GM21576 (cell line): ENCODE measurements around the gene AZIN2.
"Not testable (repeated sequence)": the region's sequence is repeated elsewhere in the genome, so short reads cannot be mapped to it uniquely, and the experiment has no call there.

Experiments
- ATAC-seq: cut with Tn5 transposase; IDR thresholded peaks from one replicate; pipeline ENCODE4 v1.9.1; 2021; ENCODE audit warnings: mild to moderate bottlenecking, moderate library complexity; ENCODE audit not compliant: unreplicated experiment

AZIN2 gene

GRCh38 chr1:33056426-33056825 lies 24.5 kb upstream of the AZIN2 start:
- no peak for ATAC-seq

GRCh38 chr1:33057095-33057494 lies 23.9 kb upstream of the AZIN2 start:
- no peak for ATAC-seq

DNA sequence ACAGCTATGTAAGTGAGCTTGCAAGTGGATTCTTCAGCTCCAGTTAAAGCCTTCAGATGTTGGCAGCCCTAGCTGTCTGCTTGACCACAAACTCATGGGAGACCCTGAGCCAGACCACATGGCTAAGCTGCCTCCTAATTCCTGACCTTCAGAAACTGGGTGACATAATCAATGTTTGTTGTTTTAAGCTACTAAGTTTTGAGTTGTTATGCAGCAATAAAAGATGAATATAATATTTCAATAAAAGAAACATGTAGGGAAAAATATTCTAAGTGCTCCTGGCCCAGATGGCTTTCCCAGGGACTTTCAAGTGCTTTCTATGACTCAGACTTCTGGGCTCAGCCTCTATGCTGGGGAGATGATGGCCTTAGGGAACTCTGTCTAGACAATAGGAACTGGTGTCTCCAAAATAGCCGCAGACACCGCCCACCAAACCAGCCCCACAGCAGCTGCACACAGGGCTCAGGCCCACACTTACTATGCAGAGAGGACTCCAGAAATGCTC lies 20.3 kb upstream of the AZIN2 start:
- ATAC-seq, result no peak

DNA sequence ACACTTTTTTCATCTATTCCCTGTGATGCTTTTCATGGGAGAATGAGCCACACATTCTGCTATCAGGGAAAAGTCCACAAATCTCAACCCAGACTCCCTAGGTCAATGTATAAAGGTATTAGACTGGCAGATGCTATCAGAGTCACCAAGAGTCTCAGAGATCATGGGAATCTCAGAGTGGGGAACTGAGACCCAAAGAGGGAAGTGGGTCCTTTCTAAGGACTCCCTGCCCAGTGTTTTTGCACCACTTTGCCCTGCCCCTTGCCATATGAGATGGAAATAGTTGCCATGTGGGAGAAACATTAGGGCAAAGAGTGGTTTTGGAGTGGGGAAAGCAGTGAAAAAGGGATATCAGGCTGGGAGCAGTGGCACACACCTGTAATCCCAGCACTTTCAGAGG lies 19.1 kb upstream of the AZIN2 start:
- ATAC-seq, result no peak

- ATAC-seq, result not testable (repeated sequence)
Measured at GRCh38 chr1:33064284-33064683, 16.7 kb upstream of the AZIN2 start.

DNA sequence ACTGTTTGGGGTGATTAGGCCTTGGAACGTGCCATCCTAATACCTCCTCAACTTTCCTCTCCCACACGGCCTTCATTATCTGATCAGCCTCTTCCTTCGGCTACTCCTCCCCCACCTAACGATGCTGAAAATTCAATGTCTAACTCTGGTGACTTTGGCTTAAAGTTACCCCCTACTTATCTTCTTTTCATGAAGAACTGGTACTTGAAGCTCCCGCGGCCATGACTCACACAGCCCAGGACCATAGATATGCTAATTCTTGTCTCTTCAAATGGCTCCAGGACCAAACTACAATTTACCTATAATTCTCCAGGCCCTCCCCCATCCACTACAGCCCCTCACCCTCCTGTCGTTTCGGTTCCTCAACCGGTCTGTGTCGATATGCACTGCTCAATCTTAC lies 15.7 kb upstream of the AZIN2 start:
- no peak for ATAC-seq

DNA sequence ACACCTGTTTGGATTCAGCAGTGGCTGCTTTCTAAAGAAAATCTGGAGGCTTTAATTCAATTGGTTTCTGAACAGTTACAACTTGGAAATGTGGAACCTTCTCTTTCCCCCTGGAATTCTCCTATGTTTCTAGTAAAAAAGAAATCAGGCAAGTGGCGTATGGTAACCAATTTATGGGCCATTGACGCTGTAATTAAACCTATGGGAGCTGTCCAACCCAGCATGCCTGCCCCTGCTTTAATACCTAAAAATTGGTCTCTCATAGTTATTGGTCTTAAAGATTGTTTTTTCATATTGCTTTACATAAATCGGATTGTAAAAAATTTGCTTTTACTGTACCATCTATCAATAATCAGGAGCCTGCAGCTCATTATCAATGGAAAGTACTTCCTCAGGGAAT lies 14.5 kb upstream of the AZIN2 start:
- ATAC-seq, result not testable (repeated sequence)

DNA sequence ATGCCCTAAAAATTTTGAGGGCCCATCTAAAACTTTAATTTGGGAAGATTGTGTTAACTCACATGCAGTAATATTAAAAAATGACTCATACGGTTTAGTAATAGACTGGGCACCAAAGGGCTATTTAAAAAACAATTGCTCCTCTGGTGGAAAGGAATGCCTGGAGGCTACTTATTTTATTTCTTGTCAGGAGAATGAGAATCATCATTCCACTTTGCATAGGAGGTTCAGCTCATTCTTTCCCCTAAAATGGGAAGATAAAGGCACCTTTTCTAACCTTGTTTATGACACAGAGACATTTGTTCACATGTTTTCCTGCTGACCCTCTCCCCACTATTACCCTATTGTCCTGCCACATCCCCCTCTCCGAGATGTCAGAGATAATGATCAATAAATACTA lies 12.8 kb upstream of the AZIN2 start:
- not testable (repeated sequence) for ATAC-seq

- ATAC-seq, result no peak
Measured at GRCh38 chr1:33070628-33071027, 10.3 kb upstream of the AZIN2 start.

DNA sequence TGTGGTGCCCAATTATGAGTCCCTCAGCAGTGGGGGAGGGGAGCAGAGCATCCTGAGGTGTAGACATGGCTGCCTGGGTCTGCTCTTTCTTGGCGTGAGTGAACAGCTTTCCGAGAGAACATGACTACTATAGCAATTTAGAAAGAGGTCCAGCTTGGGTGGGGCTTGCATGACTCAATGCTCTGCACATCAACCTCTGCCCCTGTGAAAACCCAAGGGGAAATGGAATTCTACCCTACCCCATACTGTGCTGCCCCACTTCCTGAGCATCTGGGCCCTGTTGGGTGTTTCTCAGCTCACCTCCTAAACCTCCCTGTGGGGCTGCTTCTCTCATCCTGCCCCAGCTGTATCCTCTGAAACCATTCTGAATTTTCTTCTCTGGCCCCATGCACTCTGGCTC lies 8.2 kb upstream of the AZIN2 start:
- no peak for ATAC-seq

- ATAC-seq, result no peak
Measured at GRCh38 chr1:33074193-33074945, 6.6 kb upstream of the AZIN2 start.

- ATAC-seq, result no peak
Measured at GRCh38 chr1:33078030-33078591, 2.8 kb upstream of the AZIN2 start.

GRCh38 chr1:33080373-33080772 lies 580 bp upstream of the AZIN2 start:
- no peak for ATAC-seq

GRCh38 chr1:33081554-33082305 lies 777 bp downstream of the AZIN2 start:
- no peak for ATAC-seq

- no peak for ATAC-seq
Measured at GRCh38 chr1:33082575-33083108, 1.7 kb downstream of the AZIN2 start.

- ATAC-seq, result no peak
Measured at GRCh38 chr1:33085332-33085731, 4.4 kb downstream of the AZIN2 start.

GRCh38 chr1:33086384-33086850 lies 5.5 kb downstream of the AZIN2 start:
- ATAC-seq, result no peak

GRCh38 chr1:33087677-33088076 lies 6.7 kb downstream of the AZIN2 start:
- no peak for ATAC-seq

GRCh38 chr1:33088119-33088906 lies 7.4 kb downstream of the AZIN2 start:
- ATAC-seq, result no peak

DNA sequence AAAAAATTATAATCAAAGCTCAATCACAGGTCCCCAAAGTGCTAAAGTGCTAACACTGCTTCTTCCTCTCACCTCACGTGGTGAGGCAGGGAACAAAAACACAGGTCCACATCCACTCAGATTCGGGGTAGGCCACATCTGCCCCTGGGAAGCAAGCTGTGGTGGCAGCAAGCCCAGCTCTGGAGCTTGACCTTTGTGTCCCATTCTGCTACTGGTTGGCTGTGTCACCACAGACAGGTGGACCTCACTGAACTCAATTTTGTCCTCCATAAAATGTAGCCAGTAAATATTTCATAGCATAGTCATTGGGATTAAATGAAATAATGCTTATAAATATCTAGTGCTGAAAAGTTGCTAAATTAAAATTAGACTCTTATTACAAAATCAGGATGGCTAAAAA lies 8.5 kb downstream of the AZIN2 start:
- ATAC-seq, result no peak

DNA sequence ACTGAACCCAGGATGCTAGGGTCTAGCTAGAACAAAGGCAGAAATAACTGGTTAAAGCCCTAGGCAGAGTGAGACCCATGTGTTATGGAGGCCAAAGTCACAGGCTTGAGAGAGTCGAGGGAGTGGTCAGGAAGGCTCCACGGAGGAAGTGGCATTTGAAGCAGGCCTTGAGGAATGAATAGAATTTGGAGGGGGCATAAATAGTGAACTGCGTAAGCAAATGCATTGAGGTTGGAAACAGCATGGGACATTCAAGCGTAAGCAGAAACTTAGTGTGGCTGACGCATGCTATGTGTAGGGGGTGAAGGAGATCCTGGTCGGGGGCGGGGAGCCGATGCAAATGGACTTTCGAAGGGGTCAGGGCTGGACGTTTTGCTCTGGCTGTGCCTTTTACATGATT lies 11.5 kb downstream of the AZIN2 start:
- no peak for ATAC-seq
